Effector CD4-positive, alpha-beta T cell (primary cell): Measurements from ENCODE around the gene DCAF5.

ENCODE experiments used
- DNase-seq: peaks from one replicate; pipeline ENCODE4 v3.0.0-alpha.2; 2020

The DCAF5 gene

DNA sequence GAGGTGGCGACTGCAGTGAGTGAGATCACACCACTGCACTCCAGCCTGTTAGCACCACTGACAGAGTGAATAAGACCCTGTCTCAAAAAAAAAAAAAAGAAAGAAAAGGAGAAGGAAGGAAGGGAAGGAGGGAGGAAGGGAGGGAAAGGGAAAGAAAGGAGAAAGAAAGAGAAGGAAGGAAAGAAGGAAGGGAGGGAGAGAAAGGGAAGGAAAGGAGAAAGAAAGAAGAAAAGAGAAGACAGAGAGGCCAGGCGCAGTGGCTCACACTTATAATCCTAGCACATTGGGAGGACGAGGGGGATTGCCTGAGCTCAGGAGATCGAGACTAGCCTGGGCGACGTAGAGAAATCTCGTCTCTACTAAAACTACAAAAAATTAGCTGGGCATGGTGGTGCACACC is 13.2 kb downstream of the DCAF5 start:
- DNase-seq, result no peak

DNA sequence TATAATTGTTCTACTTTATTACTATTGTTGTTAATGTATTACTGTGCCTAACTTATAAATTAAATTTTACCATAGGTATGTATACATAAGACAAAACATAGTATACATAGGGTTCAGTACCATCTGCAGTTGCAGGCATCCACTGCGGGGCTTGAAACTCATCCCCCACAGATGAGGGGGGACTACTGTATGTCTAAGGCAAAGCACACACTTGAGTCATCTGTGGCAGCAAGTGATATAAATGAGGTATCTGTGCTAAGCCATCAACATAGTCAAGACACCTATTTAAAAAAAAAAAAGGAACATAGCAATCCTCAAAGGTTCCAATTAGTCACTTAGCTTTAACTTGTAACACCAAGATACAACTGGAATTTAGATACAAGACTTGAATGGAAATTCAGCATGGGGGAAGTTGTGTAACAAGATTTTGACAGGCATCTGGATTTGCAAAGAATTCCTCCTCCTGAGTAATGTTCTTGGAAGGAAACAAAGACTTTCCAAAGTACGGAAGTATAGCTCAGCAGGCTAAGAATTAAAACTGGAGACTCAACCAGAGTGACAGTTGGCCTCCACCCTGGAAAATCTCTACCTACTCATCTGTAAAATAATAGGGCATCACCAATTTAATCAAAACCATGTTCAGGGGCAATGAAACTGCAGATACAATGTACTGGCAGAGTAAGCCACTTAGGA is 14.9 kb downstream of the DCAF5 start:
- no peak for DNase-seq

DNA sequence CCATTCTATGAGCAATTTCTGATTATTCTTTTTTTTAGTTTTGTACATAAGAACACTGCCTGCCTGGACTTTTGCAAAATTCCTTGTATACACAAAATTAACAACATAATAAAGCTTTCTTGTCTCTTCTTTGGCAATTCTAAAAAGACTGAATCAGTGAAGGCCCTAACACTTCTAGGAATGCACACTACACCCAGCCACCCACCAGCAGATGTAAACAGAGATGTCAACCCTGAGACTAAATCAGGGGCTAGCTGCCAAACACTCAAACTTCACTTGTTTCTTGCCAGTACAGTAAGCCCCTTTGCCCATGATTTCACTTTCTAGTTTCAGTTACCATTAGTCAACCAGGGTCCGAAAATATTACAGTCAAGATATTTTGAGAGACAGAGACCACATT is 15.5 kb downstream of the DCAF5 start:
- no peak for DNase-seq

DNA sequence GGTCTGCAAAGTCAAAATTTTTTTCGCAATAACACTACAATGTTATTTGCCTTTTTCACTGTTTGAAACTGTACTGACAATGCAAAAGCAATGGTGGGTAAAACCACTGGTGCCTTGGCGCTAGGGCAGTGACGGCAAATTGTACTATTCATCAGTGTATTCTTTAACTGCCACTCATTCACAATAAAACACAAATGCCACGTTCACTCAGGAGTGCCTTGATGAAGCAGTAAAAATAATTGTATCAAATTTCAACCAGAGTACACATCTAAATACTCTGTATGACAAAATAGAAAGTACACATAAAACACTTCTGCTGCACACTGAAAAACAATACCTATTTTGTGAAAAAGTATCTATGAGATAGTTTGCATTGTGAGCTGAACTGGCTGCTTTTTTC is 17.8 kb downstream of the DCAF5 start:
- no peak for DNase-seq

DNA sequence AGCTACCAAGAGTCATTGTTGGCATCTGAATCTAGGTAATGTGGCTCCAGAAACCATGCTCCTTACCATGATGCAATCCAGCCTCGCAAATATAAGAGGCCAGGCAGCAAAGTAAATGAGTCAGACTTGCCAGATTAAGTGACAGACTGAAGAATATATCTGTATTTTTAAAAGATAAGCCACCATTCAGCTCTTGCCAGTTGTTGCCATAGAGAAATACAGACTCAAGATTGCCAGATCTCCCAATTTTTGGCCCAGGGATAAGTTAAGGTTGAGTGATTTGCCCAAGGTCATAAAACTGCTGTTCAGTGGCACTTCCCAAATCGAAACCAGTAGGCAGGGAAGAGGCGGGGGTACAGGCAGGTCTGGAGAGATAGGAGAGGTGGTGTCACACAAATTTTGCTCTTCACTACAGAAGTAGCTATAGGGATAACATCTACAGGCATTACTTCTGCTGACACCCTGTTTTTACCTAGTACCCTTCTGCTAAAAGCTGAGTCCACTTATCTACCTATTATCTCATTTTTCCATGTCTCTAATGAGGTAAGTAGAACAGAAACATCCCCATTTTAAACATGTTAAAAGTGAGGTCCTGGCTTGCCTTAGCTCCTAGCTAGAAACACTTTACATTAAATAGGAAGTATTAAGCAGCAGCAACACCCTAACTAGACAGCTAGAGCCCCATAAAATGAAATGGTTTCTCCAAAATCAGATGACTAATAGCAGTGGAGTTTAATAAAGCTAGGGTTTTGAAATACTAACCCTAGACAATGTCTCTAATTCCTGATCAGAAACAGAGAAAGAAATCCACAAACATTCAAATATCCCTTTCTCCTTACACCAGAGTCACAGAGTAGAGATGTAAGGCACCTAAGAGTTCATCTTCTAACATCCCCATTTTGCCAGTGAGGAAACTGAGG is 19.5 kb downstream of the DCAF5 start:
- DNase-seq, result no peak

DNA sequence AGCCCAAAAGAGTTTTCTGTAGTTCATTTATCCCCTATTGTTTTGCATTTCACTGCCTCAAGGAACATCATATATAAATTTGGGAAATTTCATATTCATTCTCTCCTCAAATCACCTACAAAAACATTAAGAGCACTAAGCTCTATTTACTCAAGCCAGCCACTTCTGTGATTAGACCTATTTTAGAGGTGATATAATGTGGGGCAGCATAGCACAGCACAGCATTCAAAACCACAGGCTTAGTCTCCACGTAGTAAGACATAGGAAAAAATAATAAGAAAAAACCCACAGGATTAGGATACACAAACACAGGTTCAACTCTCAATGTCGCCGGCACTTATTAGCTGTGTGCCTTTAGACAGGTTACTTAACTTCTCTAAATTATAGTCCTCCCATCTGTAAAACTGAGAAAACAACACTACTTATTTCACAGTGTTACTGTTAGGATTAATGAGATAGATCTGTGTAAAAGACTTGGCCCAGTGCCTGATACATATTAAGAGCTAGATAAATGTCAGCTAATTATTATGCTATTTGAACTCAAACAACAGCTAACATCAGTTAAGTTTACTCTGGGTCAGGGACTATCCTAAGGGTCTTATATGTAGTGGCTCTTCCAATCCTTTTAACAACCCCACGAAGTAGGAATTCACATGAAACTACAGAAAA is 20.3 kb downstream of the DCAF5 start:
- no peak for DNase-seq

DNA sequence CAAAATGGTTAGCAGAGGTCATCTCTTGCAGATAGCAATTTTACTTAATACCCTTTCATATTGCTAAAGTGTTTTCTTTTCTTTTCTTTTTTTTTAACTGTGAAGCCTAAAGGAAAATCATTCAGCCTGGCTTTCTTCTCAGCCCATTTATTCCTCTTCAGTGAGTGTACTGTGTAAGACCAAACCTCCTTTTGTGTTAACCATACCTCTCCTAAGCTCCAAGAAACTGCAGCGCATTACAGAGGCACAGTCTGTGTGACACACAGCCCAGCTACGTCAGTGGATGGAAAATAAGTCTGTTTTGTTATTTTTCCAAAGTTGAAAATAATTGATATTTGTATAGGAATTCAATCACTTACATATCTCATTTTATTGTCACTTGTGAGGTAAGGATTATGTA is 21.7 kb downstream of the DCAF5 start:
- no peak for DNase-seq

DNA sequence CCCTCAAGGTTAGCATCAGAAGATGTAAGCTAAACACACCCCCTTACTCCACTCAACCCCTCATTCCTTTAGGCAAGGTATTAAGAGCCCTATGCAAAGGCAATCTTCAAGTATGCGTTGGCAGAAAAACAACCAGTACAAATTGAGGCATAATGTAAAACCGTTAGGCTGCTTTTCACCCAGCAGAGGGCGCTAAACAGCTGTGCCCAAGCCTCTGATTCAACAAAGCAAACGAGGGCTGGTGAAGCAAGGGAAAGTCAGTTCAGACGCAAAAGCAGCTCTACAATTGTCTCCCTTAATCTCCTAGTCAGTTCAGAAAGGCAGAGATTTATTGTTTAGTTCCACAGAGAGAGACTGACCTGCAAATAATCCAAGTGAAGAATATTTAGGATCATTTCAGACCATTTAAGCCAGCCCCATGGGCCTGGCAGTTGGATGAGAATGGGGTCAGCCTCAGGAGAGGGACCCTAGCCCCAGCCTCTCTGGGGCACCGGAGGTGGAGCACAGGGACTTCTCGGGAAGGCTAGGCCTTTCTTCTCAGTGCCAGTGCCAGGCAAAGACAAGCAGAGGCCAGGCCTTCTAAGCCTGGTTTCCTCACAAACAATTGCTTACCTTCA is 23.5 kb downstream of the DCAF5 start:
- DNase-seq, result peak; percentile 66

DNA sequence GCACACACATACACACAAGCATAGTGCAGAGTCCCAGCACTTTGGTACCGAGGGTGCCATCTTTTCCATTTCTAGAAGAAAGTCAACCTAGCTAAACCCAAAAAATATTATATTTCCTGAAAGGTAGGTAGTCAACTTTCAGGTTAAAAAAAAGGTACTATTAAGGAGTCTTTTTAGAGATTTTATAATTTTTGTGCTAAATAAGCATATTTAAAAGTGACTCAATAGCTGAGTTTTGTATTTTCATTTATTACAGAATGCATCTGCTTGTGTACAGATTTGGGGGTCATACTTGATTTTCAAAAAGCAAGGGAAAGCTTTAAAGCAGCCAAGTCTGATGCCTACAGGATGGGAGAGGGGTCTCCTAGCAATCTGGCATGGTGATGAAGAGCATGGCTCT is 34.6 kb downstream of the DCAF5 start:
- DNase-seq, result no peak

DNA sequence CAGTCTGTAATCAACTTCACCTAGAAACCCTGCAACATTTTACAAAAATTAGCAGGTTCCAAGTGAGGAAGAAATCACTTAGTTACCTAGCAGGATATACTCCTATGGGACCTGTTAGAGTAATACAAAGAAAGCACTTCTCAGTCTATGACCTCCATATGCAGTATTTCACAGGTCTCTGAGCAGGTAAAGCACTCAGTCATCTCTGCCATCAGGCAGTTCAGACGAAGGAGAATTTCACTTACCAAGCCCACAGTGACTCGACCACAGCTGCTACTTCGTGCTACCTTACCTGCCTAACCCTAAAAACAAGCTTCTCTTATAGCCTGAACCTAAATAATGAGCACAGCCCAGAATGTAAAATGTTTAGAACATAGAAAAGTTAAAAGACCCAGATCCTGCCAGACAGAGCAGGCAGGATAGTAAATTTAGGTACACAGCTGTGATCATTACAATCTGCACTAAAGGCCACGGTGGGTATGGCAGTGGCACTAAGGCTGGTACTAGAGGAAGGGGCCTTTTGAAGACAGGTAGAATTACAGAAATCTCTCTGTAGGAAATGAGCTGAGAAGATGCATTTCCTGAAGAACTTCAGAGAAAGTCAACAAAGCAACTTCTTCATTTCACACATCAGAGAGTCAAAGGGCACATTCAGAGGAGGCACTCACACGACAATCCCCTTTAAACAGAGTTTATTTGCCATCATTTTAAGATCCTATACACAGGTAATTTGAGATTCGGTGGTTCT is 35.7 kb downstream of the DCAF5 start:
- DNase-seq, result no peak

DNA sequence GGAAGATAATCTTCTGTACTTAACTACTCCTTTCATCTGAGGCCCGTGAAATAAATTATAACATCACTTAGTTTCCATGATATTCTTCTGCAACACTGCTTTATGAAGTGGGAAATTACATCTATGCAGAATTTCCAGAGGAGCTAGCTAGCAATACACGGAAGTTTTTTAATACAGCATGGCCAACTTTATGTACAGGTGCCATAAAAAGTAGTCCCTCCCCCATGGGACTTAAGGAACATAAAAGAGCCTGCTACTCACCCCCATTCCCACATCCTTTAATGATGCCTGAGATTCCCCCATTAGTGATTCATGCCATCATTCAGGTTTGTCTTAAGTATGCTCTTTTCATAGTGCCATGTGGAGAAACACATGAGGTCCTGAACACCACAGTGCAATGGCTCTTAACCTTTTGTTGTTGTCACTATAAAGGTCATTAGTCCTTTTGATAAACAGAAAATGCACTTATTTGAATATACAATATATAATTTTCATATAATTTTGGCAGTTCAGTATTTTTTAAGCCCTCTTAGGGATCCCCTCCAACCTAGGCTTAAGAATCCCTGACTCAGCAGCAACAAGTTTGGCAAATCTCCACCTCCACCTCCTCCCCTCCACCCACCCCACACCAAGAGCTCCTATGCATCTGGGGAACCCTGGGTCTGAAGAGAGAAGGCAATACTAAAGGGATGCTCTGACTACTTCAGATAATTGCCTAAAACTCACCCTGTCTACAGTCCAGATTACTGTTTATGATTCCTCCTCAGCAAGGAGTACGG is 37.3 kb downstream of the DCAF5 start:
- DNase-seq, result no peak

DNA sequence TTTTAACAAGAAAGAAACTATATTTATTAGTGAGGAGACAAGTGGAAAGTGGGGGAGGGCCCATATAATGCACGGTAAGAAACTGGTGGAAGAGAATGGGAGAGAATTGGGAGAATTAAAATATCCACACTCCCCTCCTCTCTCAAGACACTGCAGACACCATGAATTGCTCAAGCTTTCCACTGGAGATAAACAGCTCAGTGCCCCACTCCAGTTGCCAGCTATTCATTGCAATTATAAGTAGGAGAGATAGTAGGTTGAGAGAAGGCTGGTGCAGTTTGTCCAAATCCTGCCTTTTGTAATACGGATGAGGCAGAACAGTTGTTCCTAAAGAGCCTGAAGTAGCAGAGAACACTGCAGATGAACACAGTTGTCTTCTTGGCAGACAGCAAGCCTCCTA is 38.2 kb downstream of the DCAF5 start:
- DNase-seq, result no peak

DNA sequence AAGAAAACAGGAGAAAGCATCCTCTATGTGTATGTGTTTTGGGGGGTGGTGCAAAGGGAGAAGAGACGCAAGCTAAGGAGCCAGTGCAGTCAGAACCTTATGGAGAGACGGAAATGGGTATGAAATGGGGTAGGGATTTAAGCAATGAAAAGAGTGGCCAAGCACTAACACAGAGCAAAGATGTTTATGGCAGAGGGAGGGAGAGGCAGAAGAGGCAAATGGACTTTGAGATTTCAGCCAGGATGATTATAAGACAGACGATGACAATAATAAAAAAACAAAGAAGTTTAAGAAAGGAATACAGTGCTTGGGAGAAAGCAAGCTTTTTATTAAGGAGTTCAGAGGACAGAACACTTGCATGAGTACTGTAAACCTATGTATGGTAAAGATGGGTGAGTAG is 44.6 kb downstream of the DCAF5 start:
- no peak for DNase-seq

DNA sequence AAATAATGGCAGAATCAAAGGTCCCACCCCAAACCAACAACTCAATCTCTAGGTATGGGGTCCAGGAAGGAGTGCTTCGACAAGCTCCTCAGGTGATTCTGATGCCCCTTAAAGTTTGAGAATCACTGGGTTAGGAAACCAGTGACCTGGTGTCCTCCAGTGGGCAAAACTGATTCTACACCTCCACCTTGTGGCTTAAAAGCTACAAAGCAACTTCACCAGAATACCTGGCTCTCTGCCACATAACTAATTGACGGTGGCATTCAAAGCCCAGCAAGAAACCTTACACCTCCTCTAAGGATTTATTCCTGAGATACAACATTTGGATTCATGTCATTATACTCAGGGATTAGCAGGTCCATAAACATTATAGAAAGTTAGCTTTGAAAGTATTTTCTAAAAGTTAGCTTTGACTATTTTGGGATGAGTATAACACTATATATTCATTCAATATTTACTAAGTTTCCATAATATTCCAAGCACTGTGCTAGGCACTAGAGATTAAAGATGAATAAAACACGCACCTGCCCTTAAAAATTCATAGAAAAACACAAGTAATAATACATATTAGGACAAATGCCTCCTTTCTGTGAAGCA is 45.4 kb downstream of the DCAF5 start:
- DNase-seq, result peak; percentile 6

DNA sequence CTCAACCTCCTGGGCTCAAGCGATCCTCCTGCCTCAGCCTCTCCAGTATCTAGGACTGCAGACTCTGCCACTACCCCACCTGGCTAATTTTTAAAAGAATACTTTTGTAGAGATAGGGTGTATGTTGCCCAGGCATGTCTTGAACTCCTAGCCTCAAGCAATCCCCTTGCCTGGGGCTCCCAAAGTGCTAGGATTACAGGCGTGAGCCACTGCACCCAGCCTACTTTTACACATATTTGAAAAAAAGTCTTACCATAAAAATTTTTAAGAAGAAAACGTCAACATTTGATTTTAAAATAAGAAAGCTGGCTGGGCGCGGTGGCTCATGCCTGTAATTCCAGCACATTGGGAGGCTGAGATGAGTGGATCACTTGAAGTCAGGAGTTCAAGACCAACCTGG is 46.5 kb downstream of the DCAF5 start:
- DNase-seq, result no peak

DNA sequence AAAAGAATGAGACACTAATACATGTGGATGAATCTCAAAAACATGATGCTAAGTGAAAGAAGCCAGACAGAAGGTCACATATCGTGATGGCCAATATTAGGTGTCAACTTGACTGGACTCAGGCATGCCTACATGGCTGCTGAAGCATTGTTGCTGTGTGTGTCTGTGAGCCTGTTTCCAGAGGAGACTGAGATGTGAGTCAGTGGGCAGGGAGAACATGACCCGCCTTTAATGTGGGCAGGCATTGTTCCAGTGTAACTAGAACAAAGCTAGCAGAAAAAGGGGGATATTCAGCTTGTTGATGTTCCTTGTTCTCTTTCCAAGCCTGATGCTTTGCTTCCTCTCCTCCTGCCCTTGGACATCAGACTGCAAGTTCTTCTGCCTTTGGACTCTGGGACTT is 47.6 kb downstream of the DCAF5 start:
- no peak for DNase-seq

DNA sequence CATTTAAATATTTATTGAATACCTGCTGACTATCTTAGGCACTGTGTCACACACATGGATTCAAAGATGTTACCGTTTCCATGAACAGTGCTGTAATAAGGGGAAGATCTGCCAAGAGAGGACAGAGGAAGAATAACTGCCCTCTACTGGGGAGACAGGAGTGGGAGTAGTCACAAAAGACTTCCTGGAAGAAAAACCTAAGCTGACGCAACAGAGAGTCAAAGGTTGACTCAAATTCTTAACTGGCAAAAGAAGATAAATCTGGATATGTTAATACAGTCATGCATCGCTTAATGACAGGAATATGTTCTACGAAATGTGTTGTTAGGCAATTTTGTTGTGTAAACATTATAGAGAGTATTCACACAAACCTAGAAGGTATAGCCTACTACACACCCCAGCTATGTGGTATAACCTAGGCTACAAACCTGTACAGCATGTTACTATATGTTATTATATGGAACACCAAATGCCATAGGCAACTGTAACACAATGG is 51.5 kb downstream of the DCAF5 start:
- DNase-seq, result no peak

DNA sequence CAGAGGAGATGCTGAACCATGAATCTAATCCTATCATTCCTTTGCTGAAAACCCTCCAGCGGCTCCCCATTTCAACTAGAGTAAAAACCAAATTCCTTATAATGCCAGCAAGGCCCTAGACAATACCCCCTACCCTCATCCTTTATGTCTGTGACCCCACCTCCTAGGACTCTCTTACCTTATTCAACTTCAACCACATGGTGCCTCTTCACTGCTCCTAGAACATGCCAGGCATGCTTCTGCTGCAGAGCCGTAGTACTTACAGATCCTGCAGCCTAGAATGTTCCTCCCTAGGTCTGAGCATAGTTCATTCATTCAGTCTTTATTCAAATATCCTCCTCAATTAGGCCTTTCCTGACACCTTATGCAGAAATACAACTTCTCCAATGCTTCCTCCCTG is 54.9 kb downstream of the DCAF5 start:
- no peak for DNase-seq

DNA sequence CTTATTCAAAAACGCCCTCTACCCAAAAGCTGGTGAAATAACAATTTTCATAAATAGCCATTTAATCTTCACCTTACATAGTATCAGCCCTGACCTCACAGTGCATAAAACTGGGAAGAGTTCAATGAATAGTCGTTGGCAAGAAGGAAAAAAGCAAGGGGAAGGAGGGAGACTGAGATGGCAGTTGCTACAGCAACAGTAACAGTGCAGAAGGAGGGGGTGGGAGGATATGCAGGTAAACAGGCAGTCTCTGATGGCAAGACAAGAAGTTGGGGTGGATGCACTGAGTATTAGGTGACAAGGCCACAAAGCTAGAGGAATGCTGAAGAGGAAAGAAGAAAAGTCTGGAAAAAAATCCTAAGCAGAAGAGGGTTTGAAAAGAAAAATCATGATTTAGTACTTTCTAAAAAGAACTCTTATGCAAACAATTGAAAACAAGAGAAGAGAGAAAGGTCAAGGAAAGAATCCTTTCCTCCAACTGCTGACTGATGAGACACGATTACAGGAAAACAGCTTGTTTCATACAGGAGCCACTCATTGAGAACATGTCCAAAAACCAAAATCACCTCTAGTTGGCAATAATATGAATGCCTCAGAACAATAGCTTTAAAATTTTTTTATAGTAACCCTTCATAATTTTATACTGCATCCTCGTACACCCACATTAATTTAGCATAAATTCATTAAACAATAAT is 56.0 kb downstream of the DCAF5 start:
- no peak for DNase-seq

DNA sequence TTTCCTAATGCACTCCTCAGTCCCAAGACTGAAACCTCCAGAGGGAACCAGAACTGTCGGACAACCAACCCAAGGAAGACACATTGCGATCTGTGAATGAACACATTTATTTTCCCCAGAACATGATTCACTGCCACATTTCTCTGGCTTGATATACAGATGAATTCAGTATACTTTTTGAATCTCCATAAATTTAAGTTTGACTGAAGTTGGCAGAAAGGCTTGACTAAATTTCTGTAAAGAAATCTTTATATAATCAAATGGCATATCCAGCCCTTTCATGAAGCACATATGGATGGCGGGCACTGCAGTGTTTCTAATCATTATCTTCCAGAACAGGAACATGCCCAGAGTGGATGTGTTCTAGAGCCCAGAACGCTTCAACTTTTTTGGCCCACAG is 56.7 kb downstream of the DCAF5 start:
- no peak for DNase-seq

DNA sequence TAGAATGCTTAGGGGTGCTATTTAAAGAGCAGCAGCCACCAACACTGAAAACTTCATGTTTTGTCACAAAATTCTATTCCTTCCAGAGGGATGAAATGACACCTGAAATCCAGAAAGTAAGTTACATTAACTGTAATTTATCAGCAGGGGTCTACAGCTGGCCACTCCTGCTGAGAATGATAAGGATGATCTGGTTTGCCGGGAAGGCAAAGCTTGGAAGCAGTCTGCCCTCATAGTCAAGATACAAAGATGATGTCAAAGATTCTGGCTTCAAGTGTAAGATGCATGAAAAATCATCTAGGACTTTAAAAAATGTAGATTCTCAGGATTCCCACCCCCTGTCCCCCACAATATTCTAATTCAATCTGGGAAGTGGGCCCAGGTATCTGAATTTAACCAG is 58.4 kb downstream of the DCAF5 start:
- DNase-seq, result no peak
